ENCODE results near the gene ALDH1L1. TPM values are rescaled to one million over a fixed set of nuclear protein-coding genes. Genes with fewer than 3 reads are reported as not detected.
"Not testable (repeated sequence)": the region's sequence is repeated elsewhere in the genome, so short reads cannot be mapped to it uniquely, and the experiment has no call there.

ALDH1L1 gene
- total RNA-seq, 1 donor from 2014 or later, result 105 TPM

- peak; percentile 65 for DNase-seq (ENCODE audit: low spot score)
These were observed 71.7 kb downstream of the ALDH1L1 start for GRCh38 chr3:126108676-126109050.

DNA sequence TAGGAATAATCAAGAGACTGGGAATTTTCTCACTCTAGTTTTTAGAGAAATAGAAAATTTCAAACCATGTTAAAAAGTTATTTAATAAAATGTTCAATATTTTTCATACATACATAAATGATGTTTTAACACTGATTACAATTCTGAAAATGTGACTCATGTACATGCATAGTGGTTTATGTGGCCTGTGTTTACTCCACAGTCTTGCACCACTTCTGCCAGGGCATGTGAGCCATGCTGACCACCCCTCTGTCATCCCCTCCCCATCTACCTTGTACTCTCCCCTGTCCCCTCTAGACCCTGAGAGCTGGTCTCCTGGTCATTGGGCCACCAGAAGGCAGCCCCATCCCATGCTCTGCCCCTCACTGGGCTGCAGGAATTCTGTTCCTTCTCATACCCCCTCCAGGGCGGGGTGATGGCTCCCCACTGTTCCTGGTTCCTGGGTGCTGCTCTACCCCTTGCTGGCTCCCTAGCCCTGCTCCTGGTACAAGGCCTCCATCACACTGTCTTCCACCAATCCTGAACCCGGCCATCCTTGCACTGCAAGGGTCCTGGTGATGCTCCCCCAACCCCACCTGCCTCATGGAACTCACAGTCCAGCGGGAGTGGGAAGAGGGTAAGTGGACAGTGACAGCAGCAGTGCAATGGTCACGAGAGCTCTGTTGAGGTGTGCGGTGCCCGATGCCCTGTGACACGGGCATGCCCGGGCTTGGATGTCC lies 72.3 kb downstream of the ALDH1L1 start:
- DNase-seq (ENCODE audit: low spot score), result peak; percentile 77

GRCh38 chr3:126107203-126107939 lies 73.0 kb downstream of the ALDH1L1 start:
- DNase-seq (ENCODE audit: low spot score), result peak; percentile 83

DNA sequence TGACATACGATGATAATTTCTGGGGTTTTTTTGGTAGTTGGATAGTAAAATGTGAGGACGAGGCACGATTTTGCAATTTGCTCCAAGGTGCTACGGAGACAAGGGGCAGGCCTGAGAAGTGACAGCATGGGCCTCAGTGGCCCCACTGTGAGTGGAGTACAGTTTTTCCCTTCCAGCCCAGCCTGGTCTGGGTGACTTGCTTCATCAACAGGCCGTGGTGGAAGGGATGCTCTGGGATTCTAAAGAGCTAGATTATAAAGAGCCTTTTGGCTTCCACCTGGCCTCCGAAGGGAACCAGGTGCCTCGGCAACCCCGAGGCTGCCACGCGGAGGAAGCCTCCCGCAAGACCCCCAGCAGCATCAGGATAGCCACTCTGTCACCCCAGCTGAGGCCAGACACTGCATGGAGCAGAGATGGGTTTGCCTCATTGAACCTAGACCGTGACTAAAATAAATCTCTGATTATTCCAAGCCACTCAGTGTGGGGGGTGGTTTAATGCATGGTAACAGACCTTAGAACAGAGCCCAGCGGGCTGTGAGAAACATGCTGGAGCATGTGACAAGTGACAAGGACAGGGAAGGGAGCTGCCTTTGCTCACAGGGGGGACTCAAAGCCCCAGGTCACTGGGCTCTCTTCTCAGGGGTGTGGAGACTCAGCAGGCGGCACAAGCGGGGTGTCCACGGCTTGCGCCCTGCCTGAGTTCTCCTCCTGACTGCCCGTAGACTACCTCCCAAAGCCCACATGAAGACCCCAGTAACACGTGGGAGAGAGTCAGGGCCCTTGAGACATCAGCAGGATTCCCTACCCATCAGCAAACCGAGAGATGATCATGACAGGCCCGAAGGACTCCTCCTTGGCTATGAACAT lies 73.8 kb downstream of the ALDH1L1 start:
- peak; percentile 59 for DNase-seq (ENCODE audit: low spot score)

GRCh38 chr3:126105691-126106187 lies 74.6 kb downstream of the ALDH1L1 start:
- DNase-seq (ENCODE audit: low spot score), result peak; percentile 89

GRCh38 chr3:126104742-126105605 lies 75.4 kb downstream of the ALDH1L1 start:
- DNase-seq (ENCODE audit: low spot score), result peak; percentile 65

GRCh38 chr3:126104028-126104635 lies 76.3 kb downstream of the ALDH1L1 start:
- DNase-seq (ENCODE audit: low spot score), result peak; percentile 83

DNA sequence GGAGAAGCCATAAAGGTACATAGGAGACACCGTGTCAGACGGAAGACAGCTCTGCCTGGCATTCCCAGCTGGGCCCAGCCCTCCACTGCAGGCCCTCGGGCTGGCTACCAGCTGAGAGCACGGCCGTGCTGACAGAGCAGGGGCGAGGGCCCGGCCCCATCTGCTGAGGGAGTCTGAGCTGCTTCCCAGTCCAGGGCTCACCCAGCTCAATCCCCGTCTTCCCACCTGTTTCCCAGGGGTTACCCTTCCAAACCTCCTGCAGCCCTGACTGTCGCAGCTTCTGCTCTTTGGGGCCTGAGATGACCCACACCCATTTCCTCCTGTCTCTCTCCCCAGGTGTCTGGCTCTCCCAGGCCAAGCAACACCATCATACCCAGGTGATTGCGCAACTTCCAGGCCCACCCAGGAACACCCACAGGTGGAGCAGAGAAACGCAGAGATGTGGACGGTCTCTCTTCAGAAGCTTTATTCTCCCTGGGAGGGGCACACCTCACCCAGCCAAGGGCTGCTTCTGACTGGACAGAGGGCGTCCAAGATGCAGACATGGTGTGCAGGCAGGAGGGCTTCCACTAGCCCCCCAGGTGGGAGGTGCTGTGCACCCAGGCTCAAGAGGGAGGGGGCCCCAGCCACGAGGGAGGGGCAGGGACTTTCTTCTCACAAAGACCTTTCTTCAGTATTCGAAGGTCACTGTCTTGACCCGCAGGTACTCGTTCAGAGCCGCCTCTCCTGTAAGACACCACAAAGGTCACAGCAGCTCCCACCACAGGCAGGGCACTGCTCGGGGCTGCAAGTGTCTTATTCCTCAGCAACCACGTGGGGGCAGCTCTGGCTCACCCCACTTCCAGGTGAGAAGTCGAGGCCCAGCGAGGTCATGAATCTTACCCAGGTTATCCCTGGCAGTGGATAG lies 77.0 kb downstream of the ALDH1L1 start:
- DNase-seq (ENCODE audit: low spot score), result peak; percentile 85

- peak; percentile 82 for DNase-seq (ENCODE audit: low spot score)
These were observed 77.8 kb downstream of the ALDH1L1 start for GRCh38 chr3:126102530-126102951.

DNA sequence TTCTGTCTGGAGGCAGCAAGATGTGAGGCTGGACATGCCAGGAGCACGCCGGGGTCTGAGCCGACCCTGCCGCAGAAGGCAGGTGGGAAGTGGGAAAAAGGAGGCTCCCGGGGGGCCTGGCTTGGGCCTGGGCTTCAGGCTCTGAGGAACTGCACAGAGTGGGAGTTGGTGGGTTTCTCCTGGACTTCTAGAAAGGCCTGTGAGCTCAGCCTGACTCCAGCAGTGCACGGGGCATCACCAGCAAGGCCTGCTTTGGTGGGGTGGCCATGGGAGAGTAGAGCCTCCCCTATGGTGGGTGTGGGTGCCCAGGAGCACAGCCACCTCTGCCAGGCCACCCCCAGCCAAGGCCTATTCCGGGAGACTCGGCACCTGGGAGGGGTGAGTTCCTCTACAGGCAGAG lies 78.4 kb downstream of the ALDH1L1 start:
- peak; percentile 60 for DNase-seq (ENCODE audit: low spot score)

DNA sequence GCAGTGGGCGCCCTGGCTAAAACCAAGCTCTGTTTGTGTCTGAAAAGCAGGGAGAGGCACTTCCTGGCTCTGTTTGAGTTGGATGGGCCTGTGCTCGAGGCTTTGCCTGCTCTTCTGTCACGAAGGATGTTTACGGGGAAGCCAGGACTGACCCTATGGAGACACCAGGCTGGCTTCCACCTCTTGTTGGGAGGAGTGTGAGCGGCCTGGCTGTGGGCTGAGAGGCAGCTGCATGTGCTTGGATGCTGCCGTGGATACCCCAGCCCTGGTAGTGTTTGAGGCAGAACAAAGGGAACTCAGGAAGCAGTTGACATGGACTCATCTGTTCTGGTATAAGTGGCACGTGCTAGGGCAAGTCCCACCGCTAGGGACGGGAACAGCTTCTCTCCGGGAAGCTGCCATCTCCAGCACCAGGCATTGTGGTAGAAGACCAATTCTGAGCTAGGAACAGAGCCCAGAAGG lies 78.8 kb downstream of the ALDH1L1 start:
- peak; percentile 79 for DNase-seq (ENCODE audit: low spot score)

DNA sequence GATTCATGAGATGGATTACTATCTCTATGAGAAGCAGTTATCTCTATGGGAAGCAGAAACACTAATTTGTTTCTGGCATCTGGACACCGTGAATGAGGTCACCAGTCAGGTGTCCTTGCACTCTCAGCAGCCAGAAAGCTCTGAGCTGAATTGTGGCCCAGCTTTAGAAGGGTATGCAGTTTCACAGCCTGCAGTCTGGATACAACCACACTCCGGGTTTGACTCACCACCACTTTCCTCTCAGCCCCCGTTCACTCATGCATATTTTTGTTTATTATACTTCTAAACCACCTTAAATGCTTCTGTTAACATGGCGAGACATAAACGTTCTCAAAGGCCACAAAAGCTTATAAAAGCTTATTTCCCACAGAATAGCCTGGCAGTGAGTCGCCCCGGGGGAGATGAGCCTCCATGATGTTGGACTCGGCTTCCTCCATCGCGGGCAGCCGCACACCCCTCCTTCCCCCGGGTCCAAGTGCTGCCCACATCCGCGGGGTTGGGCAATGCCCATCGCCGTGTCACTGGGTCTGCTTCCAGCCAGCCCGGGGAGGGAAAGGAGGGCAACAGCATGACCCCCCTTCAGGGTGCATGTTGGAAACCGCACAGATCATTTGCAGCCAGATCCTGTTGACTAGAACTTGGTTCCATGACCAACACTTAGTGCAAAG lies 79.6 kb downstream of the ALDH1L1 start:
- DNase-seq (ENCODE audit: low spot score), result peak; percentile 87

DNA sequence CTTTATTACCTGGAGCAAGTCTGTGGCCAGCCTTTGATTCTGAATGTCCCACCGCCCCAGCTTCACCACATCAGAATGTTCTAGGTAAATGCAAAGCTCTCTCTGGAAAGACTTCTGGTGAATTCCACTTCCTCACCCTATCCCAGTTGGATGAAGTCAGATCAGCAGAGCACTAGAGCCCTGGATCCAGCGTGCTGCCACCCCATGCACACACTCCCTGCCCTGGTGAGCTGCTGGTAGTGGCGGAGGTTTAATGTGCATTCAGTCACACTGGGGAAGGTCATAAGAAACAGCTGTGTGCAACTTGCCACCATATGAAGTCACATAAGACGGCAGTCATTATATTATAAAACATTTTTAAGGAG lies 80.1 kb downstream of the ALDH1L1 start:
- peak; percentile 59 for DNase-seq (ENCODE audit: low spot score)

- peak; percentile 37 for DNase-seq (ENCODE audit: low spot score)
These were observed 82.0 kb downstream of the ALDH1L1 start for GRCh38 chr3:126098391-126098858.

DNA sequence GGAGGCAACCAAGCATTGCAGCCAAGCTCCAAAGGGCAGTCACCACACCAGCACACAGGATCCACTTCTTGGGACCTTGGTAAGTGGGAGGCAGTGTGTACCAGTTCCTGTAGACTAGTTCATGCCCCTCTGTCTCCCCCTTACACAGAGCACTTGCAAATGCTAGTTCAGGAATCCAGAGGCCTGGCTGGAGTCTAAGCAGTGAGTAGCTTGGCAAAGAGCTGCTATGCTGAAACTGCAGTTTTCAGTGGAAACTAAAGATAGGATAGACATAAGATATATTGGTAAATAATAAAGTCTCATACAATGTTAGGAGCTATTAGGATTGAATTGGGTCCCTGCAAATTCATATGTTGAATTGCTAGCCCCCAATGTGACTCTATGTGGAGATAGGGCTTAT lies 82.6 kb downstream of the ALDH1L1 start:
- DNase-seq (ENCODE audit: low spot score), result no peak

DNA sequence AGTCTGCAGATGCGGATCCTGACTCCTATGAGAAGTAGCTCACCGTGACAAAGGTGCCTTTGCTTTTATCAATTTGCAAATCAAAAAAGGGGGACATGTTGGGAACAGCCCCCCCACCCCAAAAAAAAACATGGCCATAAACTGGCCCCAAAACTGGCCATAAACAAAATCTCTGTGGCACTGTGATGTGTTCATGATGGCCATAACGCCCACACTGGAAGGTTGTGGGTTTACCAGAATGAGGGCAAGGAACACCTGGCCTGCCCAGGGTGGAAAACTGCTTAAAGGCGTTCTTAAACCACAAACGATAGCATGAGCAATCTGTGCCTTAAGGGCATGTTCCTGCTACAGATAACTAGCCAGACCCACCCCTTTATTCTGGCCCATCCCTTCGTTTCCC lies 84.1 kb downstream of the ALDH1L1 start:
- DNase-seq (ENCODE audit: low spot score), result not testable (repeated sequence)

- DNase-seq (ENCODE audit: low spot score), result not testable (repeated sequence)
These were observed 88.3 kb downstream of the ALDH1L1 start for GRCh38 chr3:126092128-126092527.

DNA sequence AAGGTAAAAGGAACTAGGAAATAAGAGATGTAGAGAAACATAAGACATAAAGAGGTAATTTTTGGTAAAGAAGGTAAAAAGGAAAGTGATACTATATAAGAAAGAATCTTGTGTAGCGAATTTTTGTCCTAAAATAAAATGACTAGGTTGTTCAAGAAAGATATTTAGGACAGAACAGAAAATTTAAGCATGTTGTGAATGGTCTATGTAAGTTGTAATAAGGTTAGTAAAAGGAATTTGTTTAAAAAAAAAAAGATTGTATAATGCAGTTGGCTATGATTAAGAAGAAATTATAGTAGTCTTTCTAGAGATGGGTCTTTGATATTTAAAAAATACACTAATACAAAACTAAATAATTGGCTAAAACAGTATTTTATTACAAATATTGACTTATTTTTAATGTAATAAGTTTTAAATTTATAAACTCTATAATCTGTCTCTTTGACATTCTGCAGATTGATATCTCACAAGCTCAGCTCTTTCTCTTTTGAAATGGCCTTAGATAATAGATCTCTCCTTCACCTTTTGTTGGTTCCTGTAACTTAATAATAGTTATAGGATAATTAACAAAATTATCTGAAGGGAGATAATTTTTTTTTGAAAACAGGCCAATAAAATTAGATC lies 92.7 kb downstream of the ALDH1L1 start:
- DNase-seq (ENCODE audit: low spot score), result no peak

Data from mesenteric fat pad (tissue), 1 donor.